Fibroblast of gingiva (primary cell): ENCODE results near the gene ADAMTS14.
A peak's percentile ranks its signal among the peaks of the same experiment; 100 is the strongest.
"Not testable (repeated sequence)": the region's sequence is repeated elsewhere in the genome, so short reads cannot be mapped to it uniquely, and the experiment has no call there.

Source experiments
- DNase-seq: peaks from one replicate; pipeline ENCODE4 v3.0.0-alpha.2; 2011; ENCODE audit warnings: low read depth

Gene ADAMTS14

DNA sequence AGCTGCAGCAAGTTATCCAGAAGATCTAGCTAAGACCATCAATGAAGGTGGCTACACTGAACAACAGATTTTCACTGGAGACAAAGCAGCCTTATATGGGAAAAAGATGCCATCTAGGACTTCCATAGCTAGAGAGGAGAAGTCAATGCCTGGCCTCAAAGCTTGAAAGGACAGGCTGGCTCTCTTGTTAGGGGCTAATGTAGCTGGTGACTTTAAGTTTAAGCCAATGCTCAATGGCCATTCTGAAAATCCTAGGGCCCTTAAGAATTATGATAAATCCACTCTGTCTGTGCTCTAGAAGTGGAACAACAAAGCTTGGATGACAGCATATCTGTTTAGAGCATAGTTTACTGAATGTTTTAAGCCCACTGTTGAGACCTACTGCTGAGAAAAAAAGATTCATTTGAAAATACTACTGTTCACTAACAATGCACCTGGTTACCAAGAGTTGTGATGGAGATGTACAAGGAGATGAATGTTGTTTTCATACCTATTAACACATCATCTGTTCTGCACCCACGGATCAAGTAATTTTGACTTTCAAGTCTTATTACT lies 13.6 kb upstream of the ADAMTS14 start:
- DNase-seq: no peak

DNA sequence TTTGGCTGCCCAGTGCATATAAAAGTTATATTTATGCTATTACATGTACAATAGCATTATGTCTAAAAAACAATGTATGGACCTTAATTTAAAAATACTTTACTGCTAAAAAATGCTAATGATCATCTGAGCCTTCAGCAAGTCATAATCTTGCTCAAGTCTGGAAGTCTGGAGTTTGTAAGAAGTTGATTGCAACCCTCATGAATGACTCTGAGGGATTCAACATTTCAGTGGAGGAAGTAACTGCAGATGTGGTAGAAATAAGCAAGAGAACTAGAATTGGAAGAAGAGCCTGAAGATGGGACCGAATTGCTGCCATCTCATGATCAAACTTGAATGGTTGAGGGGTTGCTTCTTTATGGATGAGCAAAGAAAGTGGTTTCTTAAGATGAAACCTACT lies 13.0 kb upstream of the ADAMTS14 start:
- DNase-seq: no peak

DNA sequence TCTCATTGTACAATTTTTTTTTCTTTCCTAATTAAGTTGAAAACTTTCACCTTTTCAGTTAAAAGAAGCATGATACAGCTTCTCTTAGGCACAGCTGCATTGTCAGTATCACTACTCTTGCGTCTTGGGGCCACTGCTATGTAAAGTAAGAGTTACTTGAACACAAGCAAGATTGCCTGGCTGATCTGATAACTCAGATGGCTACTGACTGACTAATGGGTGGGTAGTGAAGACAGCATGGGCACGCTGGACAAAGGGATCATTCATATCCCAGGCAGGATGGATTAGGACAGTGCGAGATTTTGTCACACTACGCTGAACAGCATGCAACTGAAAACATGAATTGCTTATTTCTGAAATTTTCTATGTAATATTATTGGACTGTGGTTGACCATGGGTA lies 11.6 kb upstream of the ADAMTS14 start:
- no peak for DNase-seq

DNA sequence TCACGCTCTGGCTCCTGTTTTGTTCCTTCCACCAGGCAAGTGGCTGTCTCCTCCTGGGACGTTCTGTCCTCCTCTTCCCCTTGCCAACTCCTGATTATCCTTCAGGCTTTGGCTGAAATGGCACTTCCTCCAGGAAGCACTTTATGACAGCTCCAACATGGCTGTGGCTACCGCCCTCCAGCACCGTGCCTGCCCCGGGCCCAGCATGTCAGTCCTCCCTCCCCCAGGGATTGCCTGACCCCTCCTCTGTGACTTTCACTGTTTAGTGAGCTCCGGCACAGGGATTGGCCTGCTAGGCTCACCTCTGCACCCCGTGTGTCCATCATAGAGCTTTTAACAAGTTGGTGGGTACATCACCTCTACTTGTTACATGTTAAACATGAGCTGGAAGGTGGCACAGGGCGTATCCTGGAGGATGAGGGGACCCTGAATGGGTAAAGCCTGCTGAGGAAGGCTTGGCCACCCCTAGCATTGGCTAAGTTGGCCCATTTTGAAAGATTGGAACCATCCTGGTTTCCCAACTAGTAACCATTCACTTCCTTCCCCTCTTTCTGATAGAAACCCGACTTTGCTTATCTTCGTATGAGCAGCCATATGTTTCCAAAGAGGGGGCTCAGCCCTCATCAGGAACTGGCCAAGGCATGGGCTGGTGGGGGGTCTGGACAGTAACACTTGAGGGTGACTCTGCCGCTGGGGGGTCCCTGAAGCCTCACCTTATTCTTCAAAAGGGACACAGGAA lies 10.5 kb upstream of the ADAMTS14 start:
- no peak for DNase-seq

DNA sequence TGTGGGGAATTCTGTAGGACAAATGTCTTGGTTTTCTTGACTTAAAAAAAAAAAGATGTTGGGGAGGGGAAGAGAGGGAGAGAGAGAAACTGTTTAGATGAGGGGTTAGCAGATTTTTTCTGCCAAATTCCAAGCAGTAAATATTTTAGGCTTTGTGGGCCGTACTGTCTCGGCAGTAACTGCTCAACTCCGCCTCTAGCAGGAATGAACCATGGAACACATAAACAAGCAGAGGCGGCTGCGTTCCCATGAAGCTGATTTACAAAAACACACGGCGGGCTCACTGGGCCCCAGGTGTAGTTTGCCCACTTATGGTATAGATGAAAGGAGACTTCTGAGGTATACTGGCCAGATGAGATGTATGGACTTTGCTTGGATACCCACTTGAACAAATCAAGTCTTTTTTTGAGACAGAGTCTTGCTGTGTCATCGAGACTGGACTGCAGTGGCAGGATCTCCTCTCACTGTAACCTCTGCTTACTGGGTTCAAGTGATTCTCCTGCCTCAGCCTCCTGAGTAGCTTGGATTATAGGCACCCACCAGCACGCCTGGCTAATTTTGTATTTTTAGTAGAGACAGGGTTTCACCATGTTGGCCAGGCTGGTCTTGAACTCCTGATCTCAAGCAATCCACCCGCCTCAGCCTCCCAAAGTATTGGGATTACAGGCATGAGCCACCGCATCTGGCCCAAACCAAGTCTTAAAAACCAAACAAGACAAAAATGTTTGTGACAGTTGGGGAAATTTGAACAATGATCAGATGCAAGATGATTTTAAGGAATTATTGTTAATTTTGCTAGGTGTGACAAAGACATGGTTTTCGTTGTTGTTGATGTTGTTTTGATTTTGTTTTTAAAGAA lies 9.7 kb upstream of the ADAMTS14 start:
- DNase-seq: peak; percentile 35

DNA sequence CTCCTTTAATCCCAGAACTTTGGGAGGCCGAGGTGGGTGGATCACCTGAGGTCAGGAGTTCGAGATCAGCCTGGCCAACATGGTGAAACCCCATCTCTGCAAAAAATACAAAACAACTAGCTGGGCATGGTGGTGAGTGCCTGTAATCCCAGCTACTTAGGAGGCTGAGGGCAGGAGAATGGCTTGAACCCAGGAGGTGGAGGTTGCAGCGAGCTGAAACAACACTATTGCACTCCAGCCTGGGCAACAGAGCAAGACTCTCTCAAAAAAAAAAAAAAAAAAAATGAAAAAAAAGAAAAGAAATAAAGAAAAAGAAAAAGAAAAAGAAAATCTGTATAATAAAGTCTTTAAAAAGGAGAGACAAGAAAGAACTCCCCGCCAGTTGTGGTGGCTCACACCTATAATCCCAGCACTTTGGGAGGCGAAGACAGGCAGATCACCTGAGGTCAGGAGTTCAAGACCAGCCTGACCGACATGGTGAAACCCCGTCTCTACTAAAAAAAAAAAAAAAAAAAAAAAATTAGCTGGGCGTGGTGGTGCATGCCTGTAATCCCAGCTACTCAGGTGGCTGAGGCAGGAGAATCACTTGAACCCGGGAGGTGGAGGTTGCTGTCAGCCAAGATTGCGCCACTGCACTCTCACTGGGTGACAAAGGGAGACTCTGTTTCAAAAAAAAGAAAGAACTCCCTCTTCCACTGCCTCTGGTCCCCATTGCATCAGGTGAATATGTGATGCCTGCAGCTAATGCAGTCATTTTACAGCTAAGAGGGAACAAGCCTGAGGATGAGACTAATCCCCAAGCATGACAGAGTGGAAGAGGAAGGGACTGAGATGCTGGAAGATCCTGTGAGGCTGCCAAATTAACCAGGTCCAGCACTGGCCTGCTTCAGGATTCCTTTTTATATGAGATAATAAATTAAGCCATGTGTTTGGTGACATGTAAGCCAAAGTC lies 8.6 kb upstream of the ADAMTS14 start:
- DNase-seq: not testable (repeated sequence)

DNA sequence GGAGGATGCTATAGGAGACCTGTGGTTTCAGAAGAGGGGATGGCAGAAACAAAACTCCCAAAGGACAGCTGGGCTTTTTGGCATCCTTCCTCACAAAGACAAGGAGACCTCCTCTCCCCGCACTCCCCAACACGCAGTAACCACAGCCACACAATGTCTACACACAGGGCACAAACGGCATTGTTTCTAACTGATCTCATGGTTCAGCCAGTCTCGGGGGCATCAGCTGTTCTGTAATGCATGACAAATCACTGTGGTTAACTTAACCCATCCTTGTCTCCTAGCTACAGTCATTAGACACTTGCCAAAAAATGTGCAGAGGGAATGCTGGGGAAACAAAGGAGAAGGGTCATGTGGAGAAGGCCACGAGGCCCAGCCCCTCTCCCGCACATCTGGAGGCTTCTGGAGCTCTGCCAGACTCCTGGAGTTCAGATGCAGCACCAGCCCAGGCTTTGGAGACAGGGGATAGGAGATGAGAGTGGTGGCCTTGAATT lies 7.6 kb upstream of the ADAMTS14 start:
- DNase-seq: peak; percentile 95

DNA sequence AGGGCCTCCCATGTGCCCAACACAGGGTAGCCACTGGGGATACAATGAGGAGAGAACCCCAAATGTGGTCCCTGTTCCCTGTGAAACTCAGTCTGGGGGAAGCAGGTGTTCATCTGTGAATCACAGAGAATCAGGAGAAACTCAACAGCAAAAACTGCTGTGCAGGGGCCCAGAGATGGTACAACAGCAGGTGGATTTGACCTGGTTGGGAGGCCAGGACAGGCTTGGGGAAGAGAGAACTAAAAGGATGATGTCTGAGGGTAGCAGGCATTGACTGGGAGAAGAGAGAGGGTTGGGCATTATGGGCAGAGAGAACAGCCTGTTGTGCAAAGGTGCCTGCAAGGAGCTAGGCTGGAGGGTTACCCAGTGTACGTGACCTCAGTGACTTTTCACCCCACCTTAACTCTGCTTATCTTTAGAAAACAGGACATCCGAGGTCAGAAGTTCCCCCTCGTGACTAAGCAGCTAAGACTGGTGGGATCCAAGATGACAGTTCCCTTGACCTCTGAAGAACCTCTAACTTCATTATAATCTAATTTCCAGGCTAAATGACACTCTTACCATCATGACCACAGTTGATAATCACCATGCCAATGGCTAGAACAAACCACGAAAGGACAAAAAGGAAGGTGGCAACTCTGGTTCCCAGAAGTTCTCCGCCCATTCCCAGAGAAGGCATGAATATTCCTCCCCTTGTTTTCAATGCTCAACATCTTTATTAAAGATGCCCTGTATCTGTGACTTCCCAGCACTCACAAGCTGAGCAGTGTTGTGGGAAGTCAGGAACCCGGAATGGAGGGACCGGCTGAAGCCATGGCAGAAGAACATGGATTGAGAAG lies 5.1 kb upstream of the ADAMTS14 start:
- no peak for DNase-seq

DNA sequence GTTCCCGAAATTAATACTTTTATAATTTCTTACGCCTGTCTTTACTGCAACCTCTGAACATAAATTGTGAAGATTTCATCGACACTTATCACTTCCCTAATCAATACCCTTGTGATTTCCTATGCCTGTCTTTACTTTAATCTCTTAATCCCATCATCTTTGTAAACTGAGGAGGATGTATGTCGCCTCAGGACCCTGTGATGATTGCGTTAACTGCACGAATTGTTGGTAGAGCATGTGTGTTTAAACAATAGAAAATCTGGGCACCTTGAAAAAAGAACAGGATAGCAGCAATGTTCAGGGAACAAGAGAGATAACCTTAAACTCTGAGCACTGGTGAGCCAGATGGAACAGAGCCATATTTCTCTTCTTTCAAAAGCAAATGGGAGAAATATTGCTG lies 4.5 kb upstream of the ADAMTS14 start:
- not testable (repeated sequence) for DNase-seq

DNA sequence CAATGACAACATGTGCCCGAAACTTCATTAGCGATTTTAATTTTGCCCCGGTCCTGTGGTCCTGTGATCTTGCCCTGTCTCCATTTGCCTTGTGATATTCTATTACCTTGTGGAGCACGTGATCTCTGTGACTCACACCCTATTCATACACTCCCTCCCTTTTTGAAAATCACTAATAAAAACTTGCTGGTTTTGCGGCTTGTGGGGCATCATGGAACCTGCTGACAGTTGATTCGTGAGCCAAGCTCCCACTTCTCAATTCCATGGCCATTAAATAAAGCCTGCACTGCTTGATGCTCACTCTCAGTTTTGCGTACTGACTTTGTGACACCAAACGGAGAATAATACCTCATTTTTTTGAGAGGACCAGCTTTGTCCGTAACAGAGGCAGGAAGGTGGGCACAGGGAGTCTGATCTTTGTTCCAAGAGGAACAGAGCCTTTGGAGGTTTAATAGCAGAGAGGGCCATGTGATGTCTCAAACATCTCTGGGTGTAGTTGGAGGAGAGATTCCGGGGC lies 3.8 kb upstream of the ADAMTS14 start:
- no peak for DNase-seq

DNA sequence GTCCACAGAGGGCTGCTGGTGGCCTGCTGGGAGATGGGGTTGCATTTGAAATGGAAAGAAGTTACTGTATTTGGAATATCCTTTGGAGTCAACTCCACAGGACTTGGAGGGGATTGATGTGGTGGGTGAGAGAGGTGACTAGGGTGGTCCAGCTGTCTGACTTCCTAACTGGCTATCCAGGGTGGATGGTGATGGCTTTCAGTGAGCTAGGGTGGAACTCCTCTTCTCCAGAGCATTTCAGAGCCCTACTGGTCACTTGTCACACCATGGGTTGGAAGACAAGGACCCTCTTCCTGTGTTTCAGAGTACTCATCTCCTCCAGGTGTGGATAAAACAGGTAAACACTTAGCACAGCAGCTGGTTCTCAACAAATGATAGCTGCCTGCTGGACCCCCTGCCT lies 3.3 kb upstream of the ADAMTS14 start:
- no peak for DNase-seq

DNA sequence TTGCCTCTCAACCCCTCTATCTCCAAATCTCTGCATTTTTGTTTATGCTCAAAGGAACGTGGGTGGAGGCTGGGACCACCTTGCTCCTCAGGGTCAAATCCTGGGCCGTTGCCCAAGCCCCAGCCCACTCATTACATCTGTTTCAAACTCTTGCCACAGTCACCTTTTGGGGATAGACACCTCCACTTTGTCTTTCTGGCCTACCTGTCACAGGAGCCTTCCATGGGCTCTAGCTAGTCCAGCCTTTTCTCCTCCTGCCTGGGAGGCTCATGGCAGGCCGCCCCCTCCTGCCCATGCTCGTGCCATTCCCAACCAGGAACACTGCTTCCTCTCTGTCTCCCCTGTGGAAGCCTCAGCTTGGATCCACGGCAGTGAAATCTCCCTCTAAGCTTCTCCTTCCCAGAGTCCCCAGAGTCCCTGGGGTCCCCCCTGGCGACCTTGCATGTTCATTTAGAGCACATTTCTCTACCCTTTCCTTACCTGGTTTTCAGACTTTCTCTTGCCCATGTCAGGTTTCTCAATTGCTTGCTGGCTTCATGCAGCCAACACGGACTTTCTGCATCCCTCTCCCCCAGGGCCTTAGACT lies 2.5 kb upstream of the ADAMTS14 start:
- DNase-seq: no peak

DNA sequence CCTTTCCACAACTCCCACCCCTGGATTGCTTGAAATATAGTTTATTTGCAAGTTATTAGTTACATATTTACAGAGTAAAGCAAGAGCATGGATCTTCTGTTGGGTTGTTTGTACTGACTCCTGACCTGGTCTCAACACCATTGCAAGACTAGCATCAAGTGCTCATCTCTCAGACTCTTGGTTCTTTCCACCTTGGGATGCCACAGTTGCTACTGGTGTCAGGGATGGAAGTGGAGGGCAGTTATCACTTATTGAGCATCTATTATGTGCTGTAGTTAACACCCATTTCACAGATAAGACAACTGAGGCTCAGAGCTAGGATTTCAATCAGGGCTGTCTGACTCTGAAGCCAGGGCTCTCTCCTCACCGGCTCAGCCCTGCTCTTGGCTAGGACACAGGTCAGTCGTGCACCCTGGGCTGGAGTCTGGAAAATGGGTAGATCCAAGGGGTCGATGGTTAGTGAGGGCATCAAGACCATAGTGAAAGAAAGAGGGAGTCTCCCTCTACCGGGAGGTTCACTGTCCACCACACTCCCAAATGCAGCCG lies 614 bp upstream of the ADAMTS14 start:
- DNase-seq: no peak

DNA sequence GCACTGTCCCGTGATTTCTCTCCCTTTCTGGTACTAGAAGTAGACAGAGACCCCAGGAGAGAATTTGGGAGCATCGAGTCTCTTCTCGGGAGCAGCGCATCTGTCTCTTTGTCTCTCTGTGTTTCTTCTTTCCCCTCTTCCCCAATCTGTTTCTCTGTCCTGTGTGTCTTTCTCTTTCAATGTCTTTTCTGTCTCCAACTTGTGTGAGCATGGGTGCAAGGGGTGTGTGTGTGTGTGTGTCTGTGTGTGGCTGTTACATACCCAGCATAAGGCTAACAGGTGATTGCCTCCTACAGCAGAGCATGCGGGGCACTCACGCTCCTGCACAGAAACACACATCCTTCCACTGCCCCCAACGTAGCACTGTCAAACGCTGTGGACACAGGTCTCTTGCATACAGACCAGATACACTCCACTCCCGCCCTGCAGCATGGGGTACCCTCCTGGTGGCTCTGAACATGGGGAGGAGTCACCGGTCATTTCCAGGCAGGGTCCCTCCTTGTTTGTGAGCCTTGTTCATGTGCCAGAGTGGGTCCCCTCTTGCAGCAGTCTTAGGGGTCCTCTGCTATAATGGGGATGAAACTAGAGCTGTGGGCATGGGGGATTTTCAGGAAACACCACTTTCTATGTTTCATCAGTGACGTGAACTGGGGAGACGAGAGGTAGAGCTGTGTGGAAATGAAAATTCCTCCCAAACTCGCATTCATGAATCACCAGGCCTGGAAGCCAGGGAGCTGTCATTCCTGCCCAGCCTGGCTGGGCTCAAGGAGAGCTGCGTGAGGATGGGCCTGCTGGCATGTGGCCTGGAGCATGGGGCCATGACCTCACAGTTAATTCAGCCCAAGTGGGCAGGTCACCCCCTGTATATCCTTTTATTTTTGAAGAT lies 980 bp downstream of the ADAMTS14 start:
- DNase-seq: peak; percentile 80

DNA sequence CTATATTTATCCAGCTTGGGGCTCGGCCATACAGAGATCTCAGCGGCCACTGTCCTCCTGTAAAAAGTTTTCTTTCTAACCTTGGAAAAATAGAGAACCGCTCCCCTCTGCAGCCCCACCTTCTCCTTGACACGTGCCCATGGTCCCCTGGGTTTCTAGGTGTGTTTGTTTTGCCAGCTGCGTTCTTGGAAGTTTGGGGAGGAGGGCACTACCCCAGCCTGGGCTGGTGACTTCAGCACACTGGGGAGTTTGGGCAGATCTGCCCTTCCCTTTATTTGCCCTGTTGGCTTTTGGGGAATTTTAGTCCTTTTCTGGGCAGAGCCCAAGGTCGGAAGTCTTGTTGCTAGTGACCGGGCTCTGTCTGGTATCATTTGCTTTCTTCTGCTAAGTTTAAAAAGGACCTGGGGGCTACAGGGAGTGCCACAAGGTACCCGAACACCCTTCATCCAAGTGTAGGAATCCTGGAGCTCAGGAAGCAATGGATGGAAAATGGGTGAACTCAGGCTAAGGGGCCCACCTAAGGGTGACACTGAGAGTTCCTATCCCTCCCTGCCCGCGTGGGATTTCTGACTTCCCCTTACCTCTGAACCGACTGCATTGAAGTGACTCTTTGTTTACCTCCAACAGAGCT lies 1.7 kb downstream of the ADAMTS14 start:
- DNase-seq: no peak

DNA sequence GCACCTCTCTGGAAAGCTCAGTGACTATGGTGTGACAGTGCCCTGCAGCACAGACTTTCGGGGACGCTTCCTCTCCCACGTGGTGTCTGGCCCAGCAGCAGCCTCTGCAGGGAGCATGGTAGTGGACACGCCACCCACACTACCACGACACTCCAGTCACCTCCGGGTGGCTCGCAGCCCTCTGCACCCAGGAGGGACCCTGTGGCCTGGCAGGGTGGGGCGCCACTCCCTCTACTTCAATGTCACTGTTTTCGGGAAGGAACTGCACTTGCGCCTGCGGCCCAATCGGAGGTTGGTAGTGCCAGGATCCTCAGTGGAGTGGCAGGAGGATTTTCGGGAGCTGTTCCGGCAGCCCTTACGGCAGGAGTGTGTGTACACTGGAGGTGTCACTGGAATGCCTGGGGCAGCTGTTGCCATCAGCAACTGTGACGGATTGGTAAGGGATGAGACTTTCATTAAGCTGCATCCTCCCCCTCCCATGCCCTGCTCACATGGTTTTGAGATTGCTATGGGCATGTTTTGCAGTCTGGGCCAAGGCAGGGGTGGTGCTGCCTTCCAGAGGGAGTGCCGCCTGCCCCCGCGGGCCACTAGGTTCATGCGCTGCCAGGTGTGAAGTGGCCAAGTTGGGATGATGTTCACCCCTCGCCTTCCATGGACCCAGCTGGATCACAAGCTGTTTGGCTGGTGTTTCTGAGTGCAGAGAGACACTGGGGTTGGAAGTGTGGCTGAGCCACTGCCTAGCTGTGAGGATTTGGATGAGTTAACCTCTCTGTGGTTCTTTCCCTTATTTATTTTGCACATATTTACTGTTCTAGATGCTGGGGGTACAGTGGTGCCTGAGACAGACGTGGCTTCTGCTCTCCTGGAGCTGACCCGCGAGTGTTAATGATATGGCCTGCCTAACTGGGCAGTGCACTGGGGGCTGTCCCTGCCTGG lies 2.5 kb downstream of the ADAMTS14 start:
- no peak for DNase-seq

DNA sequence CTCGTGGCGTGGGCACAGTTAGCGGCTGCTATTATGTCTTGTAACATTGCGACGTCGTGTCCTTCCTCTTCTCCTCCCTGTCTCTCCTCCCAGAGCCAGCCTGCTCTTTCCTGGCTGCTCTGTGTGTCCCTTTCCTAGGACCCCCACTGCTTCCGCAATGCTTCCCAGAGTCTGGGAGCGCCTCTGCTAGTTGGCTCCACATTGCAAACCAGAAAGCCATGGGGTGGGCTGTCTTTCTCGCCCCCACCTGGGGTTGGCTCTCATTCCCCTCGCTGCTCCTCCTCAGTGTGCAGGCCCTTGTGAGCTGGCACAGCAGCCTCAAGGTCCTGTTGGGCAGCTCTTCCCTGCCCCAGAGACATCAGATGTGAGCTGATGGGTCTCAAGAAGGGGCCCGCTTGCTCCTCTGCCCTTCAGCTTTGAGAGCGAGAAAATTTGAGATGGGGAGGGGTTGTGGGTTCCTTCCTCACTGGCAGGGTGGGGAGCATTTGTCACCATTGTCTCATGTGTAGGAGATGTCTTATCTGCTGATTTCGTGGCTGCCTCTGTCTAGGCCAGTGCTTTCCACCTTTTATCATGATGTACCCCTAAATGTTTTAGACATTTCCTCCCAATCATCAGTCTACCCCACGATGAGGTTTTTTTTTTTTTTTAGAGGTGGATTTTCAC lies 3.3 kb downstream of the ADAMTS14 start:
- DNase-seq: no peak
